SK-N-SH (cell line): ENCODE measurements around the gene POP7. TPM values are rescaled to one million over a fixed set of nuclear protein-coding genes. Genes with fewer than 3 reads are reported as not detected.

Source experiments
- CTCF ChIA-PET: fragments of 300-600, 350-600 bp; formaldehyde crosslinking; extraction: SDS; loops from one replicate; lab custom pipeline; 2021; lab: Yijun Ruan, JAX
- POLR2A ChIA-PET: fragments of 350-600 bp; sonication (Branson Sonifier 250); formaldehyde crosslinking; extraction: SDS; loops from one replicate; lab custom pipeline; 2020; ENCODE audit warnings: antibody characterized with exemption, inconsistent platforms; lab: Yijun Ruan, JAX
- DNase-seq: peaks from one replicate; pipeline ENCODE4 v3.0.0; 2012
- H2AFZ ChIP-seq: fragments of 200-600 bp; sonication (generic); 2 replicates; pipeline ENCODE4 v1.8.1; 2016; ENCODE audit warnings: antibody characterized with exemption, mild to moderate bottlenecking, low read depth
- H3F3A ChIP-seq: fragments of 200-600 bp; sonication (generic); replicated peaks from 2 replicates; pipeline ENCODE3; 2016; ENCODE audit warnings: antibody characterized with exemption, mild to moderate bottlenecking; ENCODE audit not compliant: insufficient read depth
- H3K27ac ChIP-seq, 2 experiments: fragments of 200-500 bp in 1 of 2; fragments of 200-600 bp in 1 of 2; sonication (Bioruptor generic) in 1 of 2; sonication (generic), shearing (Covaris generic) in 1 of 2; 2 replicates each; pipeline versions ENCODE4 v1.5.1 to v1.6.1; 2014 to 2016; ENCODE audit warnings: low read depth in 2 of 2, inconsistent platforms in 1 of 2, low read length in 1 of 2, mild to moderate bottlenecking in 1 of 2, mixed read lengths in 1 of 2
- H3K27me3 ChIP-seq: fragments of 200-600 bp; sonication (generic), shearing (Covaris generic); 2 replicates; pipeline ENCODE4 v1.6.1; 2016; ENCODE audit warnings: mixed run types; ENCODE audit not compliant: insufficient read depth
- H3K36me3 ChIP-seq, 2 experiments: fragments of 200-500 bp in 1 of 2; fragments of 200-600 bp in 1 of 2; sonication (Bioruptor generic) in 1 of 2; sonication (generic) in 1 of 2; replicated peaks in 1 of 2; 2 replicates each; pipeline versions ENCODE3 to v1.5.1; 2014 to 2016; ENCODE audit warnings: low read length in 1 of 2, mild to moderate bottlenecking in 1 of 2; ENCODE audit not compliant: insufficient read depth in 2 of 2, control insufficient read depth in 1 of 2
- H3K4me1 ChIP-seq, 2 experiments: fragments of 200-500 bp in 1 of 2; fragments of 200-600 bp in 1 of 2; sonication (Bioruptor generic) in 1 of 2; sonication (generic), shearing (Covaris generic) in 1 of 2; 2 replicates each; pipeline versions ENCODE4 v1.5.1 to v1.6.1; 2014 to 2016; ENCODE audit warnings: low read depth in 1 of 2, low read length in 1 of 2, mixed run types in 1 of 2; ENCODE audit not compliant: insufficient read depth in 2 of 2, control insufficient read depth in 1 of 2
- H3K4me2 ChIP-seq: fragments of 200-600 bp; sonication (generic), shearing (Covaris generic); 2 replicates; pipeline ENCODE4 v1.6.1; 2017; ENCODE audit warnings: mixed run types
- H3K4me3 ChIP-seq, 2 experiments: fragments of 200-500 bp in 1 of 2; fragments of 200-600 bp in 1 of 2; sonication (Bioruptor generic) in 1 of 2; sonication (generic), shearing (Covaris generic) in 1 of 2; 2 replicates each; pipeline versions ENCODE4 v1.5.1 to v1.8.1; 2014 to 2016; ENCODE audit warnings: low read depth in 2 of 2, inconsistent platforms in 1 of 2, low read length in 1 of 2, mild to moderate bottlenecking in 1 of 2, mixed read lengths in 1 of 2, moderate library complexity in 1 of 2
- H3K79me2 ChIP-seq: fragments of 200-600 bp; sonication (generic); 2 replicates; pipeline ENCODE4 v1.8.1; 2017; ENCODE audit warnings: mild to moderate bottlenecking; ENCODE audit not compliant: insufficient read depth
- H3K9ac ChIP-seq: fragments of 200-600 bp; sonication (generic); 2 replicates; pipeline ENCODE4 v1.6.1; 2017; ENCODE audit warnings: mixed run types
- H3K9me2 ChIP-seq: fragments of 200-600 bp; sonication (generic); 2 replicates; pipeline ENCODE4 v1.6.1; 2017; ENCODE audit warnings: mixed run types
- H3K9me3 ChIP-seq: fragments of 200-600 bp; sonication (generic); 2 replicates; pipeline ENCODE4 v1.6.1; 2017; ENCODE audit warnings: mixed run types, mild to moderate bottlenecking, moderate library complexity
- H4K20me1 ChIP-seq: fragments of 200-600 bp; sonication (generic); 2 replicates; pipeline ENCODE4 v1.6.1; 2017; ENCODE audit warnings: mild to moderate bottlenecking, mixed run types; ENCODE audit not compliant: insufficient read depth
- EZH2phosphoT487 ChIP-seq: fragments of 200-600 bp; sonication (generic); IDR thresholded peaks from 2 replicates; pipeline ENCODE4 v1.6.1; 2017; ENCODE audit warnings: low read depth, mixed run types, mild to moderate bottlenecking, antibody characterized with exemption, moderate library complexity, borderline replicate concordance
- GABPA ChIP-seq: IDR thresholded peaks from 2 replicates; pipeline ENCODE4 v1.4.0; 2012; ENCODE audit warnings: low read depth, mild to moderate bottlenecking
- IRF3 ChIP-seq: fragments of 150-350 bp; IDR thresholded peaks from 2 replicates; pipeline ENCODE4 v1.6.1; 2016; ENCODE audit warnings: mild to moderate bottlenecking, low read depth, low read length
- JUND ChIP-seq: IDR thresholded peaks from 2 replicates; pipeline ENCODE4 v1.4.0; 2012
- NRF1 ChIP-seq: IDR thresholded peaks from 2 replicates; pipeline ENCODE4 v1.6.1; 2012; ENCODE audit warnings: low read depth, mild to moderate bottlenecking, low read length
- POLR2AphosphoS5 ChIP-seq: IDR thresholded peaks from 2 replicates; pipeline ENCODE4 v1.6.1; 2012; ENCODE audit warnings: low read depth, low read length
- RCOR1 ChIP-seq: fragments of 150-350 bp; IDR thresholded peaks from 2 replicates; pipeline ENCODE4 v1.6.1; 2017; ENCODE audit warnings: antibody characterized with exemption, low read length
- TAF1 ChIP-seq: IDR thresholded peaks from 2 replicates; pipeline ENCODE4 v1.6.1; 2012; ENCODE audit warnings: low read depth, mild to moderate bottlenecking, low read length, moderate library complexity, borderline replicate concordance
- YY1 ChIP-seq: IDR thresholded peaks from 2 replicates; pipeline ENCODE4 v1.4.0; 2012; ENCODE audit warnings: low read depth, mild to moderate bottlenecking
- WGBS: methylation state at CpG from one replicate; pipeline ENCODE4 v1.1.6; 2017; ENCODE audit warnings: low lambda C conversion rate; 5-methylcytosine and 5-hydroxymethylcytosine counted together
- polyA plus RNA-seq, 3 experiments: library from polyadenylated mRNA; depleted of rRNA; stranded (reverse); fragments of >200 nt; gene quantifications; 2 replicates each; pipeline ENCODE4 v1.2.3, GENCODE V29; 2012
- TF ChIP-seq, protein P1 (sequence below): IDR thresholded peaks from 2 replicates; pipeline ENCODE4 v1.4.0; 2012; ENCODE audit warnings: low read depth, borderline replicate concordance
- TF ChIP-seq, protein P2 (sequence below): IDR thresholded peaks from 2 replicates; pipeline ENCODE4 v1.6.1; 2012; ENCODE audit warnings: mild to moderate bottlenecking, low read depth, low read length, moderate library complexity

Gene POP7
- polyA plus RNA-seq, 1 of the 3 experiments (the other 2 are of a cell fraction): 81.8 TPM

- Histone ChIP-seq H3K27ac (peak overlapping the region; percentile 90 to 94), H2AFZ (no peak overlapping the region), H4K20me1 (peaks cover 39% of the 10 kb centered on the region), H3K9ac (peak overlapping the region; percentile 87), H3K36me3 (peaks cover 18 to 29% of the 10 kb centered on the region in 2 experiments), H3K4me3 (peak overlapping the region; percentile 83 to 98), H3F3A (peaks cover 37% of the 10 kb centered on the region), H3K9me2 (no peaks in the 10 kb centered on the region), H3K79me2 (peaks cover 44% of the 10 kb centered on the region), H3K4me2 (peak overlapping the region; percentile 95), H3K9me3 (no peaks in the 10 kb centered on the region), H3K4me1 (peaks cover 0 to 30% of the 10 kb centered on the region in 2 experiments; a peak in 1 of 4 replicates), H3K27me3 (no peaks in the 10 kb centered on the region)
- peak; percentile 68 for DNase-seq
- CTCF ChIA-PET: interaction anchor here (0.7 to 10.5 kb wide), 7 partner anchors 12 to 115 kb away, joined by 3 to 227 read pairs (median 3); partner anchors contain the start of genes ACTL6B, GIGYF1 and POP7
- 2% methylated on average over 42 of the region's 43 CpGs for WGBS
- no peak for TF ChIP-seq NRF1
- TF ChIP-seq RCOR1: no peak
- TF ChIP-seq IRF3: no peak
- 0 out of 2 replicates have a peak, but pooled peaks have one; percentile 34 for TF ChIP-seq YY1
- no peak for TF ChIP-seq EZH2phosphoT487
- TF ChIP-seq GABPA: no peak
- TF ChIP-seq JUND: no peak
- TF ChIP-seq POLR2AphosphoS5: no peak
- TF ChIP-seq, protein P1, sequence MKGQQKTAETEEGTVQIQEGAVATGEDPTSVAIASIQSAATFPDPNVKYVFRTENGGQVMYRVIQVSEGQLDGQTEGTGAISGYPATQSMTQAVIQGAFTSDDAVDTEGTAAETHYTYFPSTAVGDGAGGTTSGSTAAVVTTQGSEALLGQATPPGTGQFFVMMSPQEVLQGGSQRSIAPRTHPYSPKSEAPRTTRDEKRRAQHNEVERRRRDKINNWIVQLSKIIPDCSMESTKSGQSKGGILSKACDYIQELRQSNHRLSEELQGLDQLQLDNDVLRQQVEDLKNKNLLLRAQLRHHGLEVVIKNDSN: no peak
- TF ChIP-seq, protein P2, sequence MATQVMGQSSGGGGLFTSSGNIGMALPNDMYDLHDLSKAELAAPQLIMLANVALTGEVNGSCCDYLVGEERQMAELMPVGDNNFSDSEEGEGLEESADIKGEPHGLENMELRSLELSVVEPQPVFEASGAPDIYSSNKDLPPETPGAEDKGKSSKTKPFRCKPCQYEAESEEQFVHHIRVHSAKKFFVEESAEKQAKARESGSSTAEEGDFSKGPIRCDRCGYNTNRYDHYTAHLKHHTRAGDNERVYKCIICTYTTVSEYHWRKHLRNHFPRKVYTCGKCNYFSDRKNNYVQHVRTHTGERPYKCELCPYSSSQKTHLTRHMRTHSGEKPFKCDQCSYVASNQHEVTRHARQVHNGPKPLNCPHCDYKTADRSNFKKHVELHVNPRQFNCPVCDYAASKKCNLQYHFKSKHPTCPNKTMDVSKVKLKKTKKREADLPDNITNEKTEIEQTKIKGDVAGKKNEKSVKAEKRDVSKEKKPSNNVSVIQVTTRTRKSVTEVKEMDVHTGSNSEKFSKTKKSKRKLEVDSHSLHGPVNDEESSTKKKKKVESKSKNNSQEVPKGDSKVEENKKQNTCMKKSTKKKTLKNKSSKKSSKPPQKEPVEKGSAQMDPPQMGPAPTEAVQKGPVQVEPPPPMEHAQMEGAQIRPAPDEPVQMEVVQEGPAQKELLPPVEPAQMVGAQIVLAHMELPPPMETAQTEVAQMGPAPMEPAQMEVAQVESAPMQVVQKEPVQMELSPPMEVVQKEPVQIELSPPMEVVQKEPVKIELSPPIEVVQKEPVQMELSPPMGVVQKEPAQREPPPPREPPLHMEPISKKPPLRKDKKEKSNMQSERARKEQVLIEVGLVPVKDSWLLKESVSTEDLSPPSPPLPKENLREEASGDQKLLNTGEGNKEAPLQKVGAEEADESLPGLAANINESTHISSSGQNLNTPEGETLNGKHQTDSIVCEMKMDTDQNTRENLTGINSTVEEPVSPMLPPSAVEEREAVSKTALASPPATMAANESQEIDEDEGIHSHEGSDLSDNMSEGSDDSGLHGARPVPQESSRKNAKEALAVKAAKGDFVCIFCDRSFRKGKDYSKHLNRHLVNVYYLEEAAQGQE: no peak
- TF ChIP-seq TAF1: peak; percentile 15; the same call in 1 of the 2 replicates
- POLR2A ChIA-PET: interaction anchor here (0.8 to 6.3 kb wide), 5 partner anchors 9 to 72 kb away, joined by 3 to 23 read pairs (median 5); partner anchors contain the start of genes ACTL6B, MOSPD3 and PCOLCE
Observed at GRCh38 chr7:100674411-100675104, 31.4 kb upstream of the POP7 start.
